Dermis blood vessel endothelial cell (primary cell): Measurements from ENCODE around the gene PARP15. TPM values are rescaled to one million over a fixed set of nuclear protein-coding genes. Genes with fewer than 3 reads are reported as not detected.

ENCODE experiments used
- DNase-seq: peaks from one replicate; pipeline ENCODE4 v3.0.0; 2010
- total RNA-seq: library from RNA; depleted of rRNA; stranded (reverse); fragments of >200 nt; gene quantifications from 2 replicates; pipeline ENCODE4 v1.2.3, GENCODE V29; 2014

Gene PARP15
- total RNA-seq, 1 donor from 2014 or later = 0.17 TPM

DNA sequence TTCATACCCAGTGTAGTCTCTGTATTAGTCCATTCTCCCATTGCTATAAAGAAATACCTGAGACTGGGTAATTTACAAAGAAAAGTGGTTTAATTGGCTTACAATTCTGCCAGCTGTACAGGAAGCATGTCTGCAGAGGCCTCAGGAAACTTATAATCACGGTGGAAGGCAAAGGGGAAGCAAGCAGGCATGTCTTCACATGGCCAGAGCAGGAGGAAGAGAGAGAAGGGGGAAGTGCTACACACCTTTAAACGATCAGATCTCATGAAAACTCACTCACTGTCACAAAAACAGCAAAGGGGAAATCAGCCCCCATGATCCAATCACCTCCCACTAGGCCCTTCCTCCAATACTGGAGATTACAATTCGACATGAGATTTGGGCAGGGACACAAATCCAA is 96.9 kb downstream of the PARP15 start:
- no peak for DNase-seq

DNA sequence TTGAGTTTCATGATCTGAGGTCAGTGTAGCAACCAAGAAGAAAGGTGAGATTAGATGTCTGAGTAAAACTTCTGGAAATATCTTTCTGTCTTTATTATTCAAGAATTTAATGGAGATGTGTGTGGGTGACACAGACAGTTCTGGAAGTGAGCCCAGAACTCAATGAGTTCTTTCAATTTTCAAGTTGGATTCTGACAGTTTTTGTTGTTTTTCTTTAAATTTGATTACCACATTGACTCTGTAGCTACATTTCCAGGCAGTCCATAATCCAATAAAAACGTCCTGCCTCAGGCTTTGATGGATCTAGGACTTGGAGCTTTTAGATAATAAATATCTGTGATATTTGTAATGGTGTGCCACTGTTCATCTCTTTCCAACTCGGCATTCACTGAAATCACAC is 99.3 kb downstream of the PARP15 start:
- DNase-seq = peak; percentile 11

DNA sequence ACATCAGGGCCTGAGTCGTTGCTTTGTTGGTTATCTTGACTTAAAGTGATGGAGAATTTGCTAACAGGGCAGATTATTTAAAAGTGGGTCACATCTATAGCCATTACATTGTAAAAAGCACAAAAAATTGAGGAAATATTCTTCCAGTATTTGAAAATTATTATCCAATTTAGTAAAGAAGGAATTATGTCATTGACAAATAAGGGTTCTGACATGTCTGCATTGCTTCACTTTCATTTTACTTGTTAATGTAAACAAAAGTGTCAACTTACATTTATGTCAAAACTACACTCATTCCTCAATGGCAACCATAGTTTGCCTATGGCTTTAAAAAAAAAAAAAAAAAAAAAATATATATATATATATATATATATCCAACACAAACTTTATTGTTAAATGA is 99.8 kb downstream of the PARP15 start:
- no peak for DNase-seq

DNA sequence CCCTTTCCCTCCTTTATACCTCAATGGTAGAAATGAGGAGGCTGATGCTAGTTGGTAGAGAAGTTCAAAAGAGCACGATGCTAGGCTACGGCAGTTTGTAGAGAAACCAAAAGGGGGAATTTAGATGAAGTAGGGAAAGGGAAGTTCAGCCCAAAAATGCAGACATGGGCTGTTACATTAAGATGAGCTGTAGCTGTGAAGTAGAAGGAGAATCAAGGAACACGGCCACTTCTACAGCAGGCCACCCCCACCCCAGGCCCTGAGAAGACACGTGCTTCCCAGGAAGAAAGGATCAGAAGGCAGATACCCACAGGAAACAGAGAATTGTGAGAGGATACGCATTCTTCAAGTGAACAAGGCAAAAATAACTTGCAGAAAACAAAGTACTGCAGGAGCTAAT is 101.1 kb downstream of the PARP15 start:
- DNase-seq = no peak

DNA sequence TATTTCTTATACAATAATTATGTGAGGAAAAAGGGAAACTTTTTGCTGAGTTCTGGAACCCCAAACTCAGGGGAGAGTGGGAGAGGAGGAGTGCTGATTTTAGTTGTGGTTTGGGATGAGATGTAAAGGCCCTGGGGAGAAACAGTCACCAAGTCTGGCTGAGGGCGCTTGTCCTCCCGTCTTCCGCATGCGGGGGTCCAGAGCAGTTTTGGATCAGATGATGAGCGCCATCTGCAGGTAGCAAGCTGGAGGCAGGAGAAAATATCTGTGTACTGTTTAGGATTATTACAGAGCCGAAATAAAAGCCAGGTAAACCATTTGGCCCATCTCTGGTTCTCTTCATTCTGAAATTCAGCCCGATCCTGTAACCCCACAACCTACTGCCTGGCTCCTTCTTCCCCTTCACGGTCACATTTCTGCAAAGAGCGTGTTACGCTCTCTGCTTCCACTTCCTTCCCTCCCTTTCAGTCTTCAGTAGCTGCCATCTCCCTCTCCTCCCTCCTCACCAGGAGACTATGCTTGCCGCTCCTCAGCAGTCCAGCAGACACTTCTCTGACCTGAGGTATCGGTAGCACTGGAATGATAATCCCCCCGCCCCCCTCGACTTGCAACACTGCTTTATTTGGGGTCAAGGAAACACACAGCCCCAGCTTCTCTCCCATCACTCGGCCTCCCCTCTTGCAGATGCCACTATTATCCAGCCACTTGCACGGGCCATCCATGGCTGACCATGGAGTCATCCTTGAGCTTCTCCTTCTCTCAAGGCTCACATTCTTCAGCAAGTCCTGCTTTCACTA is 101.8 kb downstream of the PARP15 start:
- DNase-seq = peak; percentile 89

DNA sequence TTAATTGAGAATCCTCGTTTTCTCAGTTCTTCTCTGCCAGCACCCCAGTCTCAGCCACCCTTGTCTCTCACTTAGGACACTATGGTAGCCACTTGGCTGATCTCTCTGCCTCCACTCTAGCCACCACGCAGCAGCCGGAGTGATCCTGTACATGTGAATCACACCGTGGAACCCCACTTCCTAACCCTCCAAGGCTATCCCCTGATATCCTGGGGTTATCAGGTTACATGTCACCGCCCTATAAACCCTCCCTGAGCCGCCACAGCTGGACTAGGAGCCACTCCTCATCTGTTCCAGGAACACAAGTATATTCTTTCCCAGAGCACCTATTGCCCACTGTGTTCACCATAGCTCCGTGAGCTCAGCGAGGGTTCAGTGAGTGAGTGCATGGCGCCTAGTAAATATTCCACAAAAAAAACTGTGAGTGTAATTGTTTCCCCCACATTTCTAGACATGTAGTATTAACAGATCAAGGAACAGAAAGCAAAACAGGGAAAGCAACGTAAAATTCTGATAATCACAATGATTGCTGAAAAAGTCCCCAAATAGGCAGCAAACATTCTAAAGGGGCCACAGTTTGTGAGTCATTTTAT is 102.5 kb downstream of the PARP15 start:
- peak; percentile 49 for DNase-seq

DNA sequence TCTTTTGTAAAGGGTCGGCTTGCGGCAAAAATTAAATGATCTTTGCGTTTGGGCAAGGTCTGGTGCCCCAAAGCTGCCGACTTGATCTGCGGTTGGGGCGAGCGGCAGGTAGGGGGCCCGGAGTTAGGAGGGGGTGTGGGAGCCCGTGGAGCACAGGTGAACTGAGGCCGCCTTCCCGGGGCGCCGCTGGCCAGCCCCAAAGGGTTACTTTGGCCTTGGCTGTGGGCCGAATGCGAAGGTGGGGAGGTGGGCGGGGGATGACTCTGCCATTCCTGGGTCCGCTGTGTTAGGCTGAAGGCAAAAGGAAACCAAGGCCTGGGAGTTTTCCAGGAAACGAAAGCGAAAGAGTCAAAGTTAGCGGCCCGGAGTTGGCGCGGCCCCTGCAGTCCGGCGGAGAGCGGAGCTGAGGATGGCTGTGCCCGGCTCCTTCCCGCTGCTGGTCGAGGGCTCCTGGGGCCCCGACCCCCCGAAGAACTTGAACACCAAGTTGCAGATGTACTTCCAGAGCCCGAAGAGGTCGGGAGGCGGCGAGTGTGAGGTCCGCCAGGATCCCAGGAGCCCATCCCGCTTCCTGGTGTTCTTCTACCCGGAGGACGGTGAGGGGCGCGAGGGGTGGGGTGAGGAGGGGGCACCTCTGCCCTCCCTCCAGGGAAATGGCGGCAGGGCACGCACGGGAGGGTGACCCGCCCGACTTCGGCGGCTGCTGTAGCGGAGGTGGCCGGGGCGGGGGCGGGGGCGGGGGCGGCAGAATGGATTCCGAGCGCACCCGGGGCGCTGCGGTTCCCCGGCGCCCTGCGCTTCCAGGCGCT is 103.2 kb downstream of the PARP15 start, which contains the start of gene PARP14:
PARP14 (plus strand) TSS at position 365 of the 809 bp plus-strand sequence; CDS start at position 410, 45 bp downstream.
- peak; percentile 77 for DNase-seq

DNA sequence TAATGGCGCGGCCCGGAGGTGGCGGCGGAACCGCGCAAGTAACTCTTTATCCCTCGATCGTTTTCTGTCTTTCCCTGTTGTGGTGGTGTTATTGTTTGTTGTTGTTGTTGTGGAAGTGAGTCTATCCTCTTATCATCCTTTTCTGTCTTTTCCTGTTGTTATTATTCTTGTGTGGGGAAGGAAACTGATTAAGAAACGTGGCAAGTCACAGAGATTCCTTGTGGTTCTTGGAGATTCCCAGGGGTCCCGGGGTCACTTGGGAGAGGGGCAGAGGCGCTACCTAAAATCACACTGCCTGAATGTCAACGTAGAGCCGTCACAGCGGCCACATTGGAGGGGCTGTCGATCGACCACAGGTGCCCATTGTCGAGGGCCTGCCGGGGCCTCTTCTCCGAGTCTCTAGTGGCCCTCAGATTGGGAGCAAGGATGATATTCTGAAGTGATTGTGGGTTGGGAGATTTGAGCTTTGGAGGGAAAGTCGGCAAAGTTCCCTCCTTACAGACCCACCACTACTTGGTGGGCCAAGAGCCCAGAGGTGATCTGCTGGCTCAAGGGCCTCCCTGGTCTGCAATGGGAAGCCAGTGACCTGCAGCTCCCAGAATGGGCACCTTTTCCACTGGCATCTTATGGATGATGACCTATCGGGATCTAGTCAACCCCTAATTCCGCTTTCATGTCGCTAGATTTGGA is 104.0 kb downstream of the PARP15 start:
- DNase-seq = peak; percentile 25

DNA sequence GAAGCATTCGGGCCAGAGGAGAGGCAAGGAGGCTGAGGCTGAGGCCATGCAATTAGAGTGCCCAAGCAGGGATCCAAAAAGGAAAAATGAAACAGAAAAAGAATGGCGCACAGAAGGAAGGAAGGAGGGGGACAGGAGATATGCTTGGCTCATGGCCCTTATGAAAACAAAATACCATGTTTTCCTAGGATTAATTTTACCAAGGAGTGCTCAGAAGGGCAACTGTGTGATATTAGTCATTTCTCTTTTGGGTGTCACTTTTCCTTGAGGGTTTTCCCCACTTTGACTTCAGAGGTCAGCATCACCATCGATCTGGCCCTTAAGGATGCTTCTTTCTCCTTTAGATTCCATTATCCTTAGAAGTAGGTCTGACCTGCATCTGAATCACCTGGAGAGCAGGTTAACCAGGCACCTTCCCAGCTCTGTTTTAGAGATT is 104.5 kb downstream of the PARP15 start:
- no peak for DNase-seq

DNA sequence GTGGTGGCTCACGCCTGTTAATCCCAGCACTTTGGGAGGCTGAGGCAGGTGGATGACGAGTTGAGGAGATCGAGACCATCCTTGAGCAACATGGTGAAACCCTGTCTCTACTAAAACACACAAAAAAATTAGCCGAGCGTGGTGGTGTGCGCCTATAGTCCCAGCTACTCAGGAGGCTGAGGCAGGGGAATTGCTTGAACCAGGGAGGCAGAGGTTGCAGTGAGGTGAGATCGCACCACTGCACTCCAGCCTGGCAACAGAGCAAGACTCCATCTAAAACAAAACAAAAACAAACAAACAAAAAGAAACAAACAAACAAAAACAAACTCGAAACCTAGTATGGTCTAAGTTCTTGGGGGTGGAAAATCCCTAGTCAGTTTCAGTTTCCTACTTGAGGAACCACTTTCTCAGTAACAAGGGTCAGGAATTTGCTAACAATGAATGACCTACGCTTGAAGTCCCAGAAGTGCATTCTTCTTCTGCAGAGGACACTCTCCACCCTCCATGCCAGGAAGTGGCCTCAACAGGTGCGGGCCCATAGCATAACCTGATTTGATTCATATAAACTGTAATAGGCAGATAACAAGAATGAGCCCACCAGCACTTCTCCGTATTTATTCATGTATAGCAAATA is 105.4 kb downstream of the PARP15 start:
- DNase-seq = peak; percentile 27

DNA sequence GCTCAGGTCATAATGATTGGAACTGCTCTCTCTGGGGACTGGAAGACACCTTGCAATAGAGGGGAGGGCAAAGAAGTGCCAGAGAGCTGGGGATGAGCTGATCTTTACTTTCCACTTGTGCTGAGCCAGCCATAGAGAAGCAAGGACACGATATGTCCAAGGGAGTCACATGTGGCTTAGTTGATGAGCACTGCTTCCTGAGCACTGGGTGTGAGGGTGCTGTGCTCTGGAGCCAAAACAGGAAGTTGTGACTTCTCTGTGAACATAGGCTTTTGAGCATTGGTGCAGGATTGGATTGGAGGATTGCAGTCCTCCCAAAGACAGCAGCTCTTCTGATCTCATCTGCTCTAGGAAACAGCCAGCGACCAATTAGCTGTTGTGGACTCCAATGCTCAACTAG is 109.8 kb downstream of the PARP15 start:
- no peak for DNase-seq

Other genes with a start within 250 kb of the PARP15 start
- 30.6 and 36.8 TPM in 2 replicates for gene MIX23, start 194.4 kb upstream of the PARP15 start, total RNA-seq
- 5.3 and 16.5 TPM in 2 replicates for gene FAM162A, start 193.5 kb upstream of the PARP15 start, total RNA-seq
- 4.6 and 4.8 TPM in 2 replicates for gene WDR5B, start 161.6 kb upstream of the PARP15 start, total RNA-seq
- 36.4 and 63.3 TPM in 2 replicates for gene KPNA1, start 62.7 kb upstream of the PARP15 start, total RNA-seq
- gene PARP9, start 13.3 kb upstream of the PARP15 start, total RNA-seq = 23.0 and 23.4 TPM in 2 replicates
- gene DTX3L, start 13.3 kb upstream of the PARP15 start, total RNA-seq = 23.8 and 36.4 TPM in 2 replicates
- 135 and 161 TPM in 2 replicates for gene PARP14, start 103.2 kb downstream of the PARP15 start, total RNA-seq
- 6.3 and 13.4 TPM in 2 replicates for gene HSPBAP1, start 216.2 kb downstream of the PARP15 start, total RNA-seq
- gene SLC49A4, start 217.4 kb downstream of the PARP15 start, total RNA-seq = 15.3 and 18.7 TPM in 2 replicates